GM18502 (cell line): ENCODE results near the gene BEAN1.
A peak's percentile ranks its signal among the peaks of the same experiment; 100 is the strongest.

ENCODE experiments used
- ATAC-seq: cut with Tn5 transposase; IDR thresholded peaks from one replicate; pipeline ENCODE4 v1.9.1; 2021; ENCODE audit warnings: mild to moderate bottlenecking; ENCODE audit not compliant: unreplicated experiment, poor library complexity

BEAN1 gene

DNA sequence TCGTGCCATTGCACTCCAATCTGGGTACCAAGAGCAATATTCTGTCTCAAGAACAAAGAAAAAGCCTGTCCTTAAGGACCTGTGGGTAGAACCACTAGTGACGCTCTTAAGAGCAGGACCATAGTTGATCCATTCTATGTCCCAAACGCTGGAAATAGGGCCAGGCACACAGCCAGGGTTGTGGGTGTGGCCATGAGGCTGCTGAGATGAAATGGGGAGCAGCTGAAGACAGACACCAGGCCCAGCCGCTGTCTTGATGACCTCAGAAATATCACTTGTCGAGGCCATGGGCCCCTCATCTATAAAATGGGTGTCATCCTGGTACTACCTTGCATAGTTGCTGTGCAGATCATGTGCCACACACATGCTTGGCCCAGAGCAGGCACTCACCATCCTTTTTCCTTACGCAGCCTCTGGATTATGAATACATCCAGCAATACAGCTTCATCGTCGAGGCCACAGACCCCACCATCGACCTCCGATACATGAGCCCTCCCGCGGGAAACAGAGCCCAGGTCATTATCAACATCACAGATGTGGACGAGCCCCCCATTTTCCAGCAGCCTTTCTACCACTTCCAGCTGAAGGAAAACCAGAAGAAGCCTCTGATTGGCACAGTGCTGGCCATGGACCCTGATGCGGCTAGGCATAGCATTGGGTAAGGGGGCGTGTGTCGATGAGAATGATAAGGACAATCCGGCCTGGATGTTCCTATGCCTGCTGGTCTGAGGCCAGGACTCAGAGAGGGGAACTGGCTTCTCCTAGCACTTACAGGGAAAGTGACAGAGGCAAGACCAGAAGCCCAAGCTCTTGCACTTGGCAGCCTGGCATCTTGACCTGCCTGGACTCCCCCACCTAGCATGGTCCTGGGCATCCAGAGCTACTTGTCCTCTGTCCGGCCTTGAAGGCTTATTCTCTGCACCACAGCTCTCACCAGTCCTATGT, 35.1 kb upstream of the BEAN1 start:
- ATAC-seq = no peak

DNA sequence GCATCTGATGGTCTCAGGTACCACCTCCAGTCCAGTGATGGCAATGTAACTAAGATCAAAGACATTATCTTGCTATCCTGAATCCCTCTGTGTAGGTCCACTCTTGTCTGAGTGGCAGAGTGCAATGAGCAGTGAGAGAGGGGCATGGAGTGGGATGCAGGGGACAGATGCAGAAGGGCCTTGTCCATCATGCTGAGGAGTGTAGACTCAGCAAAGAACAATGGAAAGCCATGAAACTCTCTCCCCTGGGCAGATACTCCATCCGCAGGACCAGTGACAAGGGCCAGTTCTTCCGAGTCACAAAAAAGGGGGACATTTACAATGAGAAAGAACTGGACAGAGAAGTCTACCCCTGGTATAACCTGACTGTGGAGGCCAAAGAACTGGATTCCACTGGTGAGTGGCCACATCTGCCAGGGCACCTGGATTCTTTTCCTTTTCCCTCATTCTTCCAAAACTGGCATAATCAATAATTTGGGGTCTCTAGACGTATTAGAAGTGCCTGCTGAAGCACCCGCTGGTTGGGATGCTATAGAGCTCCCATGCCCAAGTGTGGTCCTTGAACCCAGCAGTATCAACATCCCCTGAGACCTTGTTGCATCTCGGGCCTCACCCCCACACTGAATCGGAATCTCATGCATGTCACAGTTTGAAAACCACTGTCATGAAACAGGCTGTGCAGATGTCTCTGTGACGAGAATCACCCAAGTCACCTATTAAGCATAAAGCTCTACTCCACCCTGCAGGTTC, 31.1 kb upstream of the BEAN1 start:
- ATAC-seq = no peak

- ATAC-seq = no peak
Measured at GRCh38 chr16:66397736-66398433, 29.2 kb upstream of the BEAN1 start.

DNA sequence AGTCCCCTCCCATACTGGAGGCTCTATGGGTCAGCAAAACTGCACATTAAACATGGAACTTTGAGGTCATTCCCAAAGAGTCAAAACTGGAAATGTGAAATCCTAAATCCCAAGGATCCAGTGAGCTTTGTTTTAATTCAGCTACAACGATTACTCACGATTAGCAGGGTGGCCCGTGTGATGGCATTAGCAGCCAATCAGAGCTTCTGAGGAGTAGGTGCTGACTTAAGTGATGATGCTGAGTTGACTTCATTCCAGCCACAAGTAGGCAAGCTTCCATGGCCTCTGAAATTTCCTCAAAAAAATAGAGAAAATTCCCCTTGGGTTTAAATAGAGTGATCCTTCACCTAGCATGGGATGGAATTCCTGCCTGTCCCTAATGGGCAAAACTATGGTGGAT, 28.1 kb upstream of the BEAN1 start:
- ATAC-seq = no peak

DNA sequence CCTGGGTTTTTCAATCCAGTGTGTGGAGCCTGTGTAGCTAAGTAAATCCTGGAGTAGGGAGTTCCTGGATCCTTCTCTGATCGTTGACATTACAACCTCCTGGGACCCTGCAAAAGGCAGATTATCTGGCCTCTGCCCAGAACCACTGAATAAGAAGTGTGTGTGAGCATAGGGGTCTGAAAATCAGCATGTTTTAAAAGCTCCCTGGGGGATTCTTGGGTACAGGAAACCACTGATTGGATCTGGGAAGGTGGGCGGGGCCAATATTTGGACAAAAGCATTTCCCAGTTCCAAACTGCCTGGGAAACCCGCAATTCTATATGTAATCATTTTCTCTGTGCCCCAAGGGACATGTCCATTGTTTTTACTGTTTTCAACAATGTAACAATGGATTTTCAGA, 27.2 kb upstream of the BEAN1 start:
- no peak for ATAC-seq

DNA sequence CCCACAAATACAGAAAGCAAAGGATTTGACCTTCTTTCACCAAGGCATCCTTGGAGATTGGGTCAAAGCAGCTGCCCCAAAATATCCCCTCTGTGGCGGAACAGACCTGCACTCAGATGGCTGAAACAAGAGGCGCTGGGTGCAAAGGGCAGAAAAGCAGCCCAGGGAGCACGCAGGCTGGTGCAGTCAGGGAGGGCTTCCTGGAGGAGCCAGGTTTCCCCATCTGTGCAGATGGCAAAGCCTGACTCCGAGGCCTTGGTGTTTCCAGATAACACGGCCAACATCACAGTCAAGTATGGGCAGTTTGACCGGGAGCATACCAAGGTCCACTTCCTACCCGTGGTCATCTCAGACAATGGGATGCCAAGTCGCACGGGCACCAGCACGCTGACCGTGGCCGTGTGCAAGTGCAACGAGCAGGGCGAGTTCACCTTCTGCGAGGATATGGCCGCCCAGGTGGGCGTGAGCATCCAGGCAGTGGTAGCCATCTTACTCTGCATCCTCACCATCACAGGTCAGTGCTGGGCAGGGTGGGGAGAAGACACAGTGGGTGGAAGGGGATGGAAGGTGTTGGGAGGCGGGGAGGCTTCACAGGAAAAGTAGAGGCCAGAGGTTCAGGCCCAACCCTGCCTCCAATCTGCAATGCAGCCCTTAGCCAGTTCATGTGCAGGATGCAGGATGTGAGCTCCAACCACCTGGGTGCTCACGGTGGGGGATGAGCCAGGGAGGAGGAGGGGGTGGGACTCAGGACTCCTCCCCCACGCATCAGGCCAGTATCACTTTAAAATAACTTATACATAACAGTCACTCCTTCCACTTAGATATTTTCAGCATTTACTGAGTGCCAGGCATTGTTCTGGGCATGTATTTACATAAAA, 26.4 kb upstream of the BEAN1 start:
- ATAC-seq = no peak

DNA sequence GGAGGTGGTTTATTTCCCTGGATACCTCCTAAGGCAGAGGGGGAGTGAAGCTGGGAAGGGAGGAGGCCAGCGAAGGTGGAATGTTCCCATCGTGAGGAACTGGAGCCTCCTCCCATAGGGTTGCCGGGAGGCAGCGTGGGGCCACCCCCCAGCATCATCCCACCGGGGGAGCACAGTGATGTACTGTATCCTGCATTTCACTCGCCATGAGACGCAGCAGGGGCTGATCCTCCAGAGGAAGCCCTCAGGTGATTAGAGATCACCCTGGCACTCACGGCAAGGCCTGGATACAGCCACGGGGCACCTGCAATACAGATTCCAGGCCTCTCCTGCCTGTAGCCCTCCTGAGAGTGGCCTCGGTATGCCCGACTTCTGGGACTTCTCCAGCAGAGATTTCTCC, 25.5 kb upstream of the BEAN1 start:
- ATAC-seq = no peak

DNA sequence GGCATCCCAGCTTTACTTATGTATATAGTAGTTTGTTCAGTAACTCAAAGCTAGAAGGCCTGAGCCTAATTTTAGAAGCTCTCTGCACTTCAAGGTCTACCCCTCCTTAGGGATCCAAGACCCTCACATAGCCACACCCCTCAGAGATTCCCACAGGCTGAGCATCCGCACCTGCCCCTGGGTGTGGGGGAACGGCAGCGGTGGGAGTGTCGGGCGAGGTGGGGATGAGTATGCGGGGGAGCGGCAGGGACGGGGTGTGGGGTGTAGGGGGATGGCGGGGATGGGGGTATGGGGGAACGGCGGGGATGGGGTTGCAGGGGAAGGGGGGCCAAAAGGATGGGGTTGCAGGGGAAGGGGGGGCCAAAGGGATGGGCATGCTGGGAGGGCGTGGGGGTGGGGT, 24.9 kb upstream of the BEAN1 start:
- no peak for ATAC-seq

DNA sequence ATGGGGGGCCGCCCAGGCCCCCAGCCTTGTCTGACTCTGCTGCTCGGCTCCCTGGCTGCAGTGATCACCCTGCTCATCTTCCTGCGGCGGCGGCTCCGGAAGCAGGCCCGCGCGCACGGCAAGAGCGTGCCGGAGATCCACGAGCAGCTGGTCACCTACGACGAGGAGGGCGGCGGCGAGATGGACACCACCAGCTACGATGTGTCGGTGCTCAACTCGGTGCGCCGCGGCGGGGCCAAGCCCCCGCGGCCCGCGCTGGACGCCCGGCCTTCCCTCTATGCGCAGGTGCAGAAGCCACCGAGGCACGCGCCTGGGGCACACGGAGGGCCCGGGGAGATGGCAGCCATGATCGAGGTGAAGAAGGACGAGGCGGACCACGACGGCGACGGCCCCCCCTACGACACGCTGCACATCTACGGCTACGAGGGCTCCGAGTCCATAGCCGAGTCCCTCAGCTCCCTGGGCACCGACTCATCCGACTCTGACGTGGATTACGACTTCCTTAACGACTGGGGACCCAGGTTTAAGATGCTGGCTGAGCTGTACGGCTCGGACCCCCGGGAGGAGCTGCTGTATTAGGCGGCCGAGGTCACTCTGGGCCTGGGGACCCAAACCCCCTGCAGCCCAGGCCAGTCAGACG, 24.4 kb upstream of the BEAN1 start:
- no peak for ATAC-seq

DNA sequence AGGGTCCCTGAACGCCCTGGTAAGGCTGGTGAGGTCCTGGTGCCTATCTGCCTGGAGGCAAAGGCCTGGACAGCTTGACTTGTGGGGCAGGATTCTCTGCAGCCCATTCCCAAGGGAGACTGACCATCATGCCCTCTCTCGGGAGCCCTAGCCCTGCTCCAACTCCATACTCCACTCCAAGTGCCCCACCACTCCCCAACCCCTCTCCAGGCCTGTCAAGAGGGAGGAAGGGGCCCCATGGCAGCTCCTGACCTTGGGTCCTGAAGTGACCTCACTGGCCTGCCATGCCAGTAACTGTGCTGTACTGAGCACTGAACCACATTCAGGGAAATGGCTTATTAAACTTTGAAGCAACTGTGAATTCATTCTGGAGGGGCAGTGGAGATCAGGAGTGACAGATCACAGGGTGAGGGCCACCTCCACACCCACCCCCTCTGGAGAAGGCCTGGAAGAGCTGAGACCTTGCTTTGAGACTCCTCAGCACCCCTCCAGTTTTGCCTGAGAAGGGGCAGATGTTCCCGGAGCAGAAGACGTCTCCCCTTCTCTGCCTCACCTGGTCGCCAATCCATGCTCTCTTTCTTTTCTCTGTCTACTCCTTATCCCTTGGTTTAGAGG, 23.5 kb upstream of the BEAN1 start:
- no peak for ATAC-seq

- no peak for ATAC-seq
Measured at GRCh38 chr16:66405057-66405783, 21.9 kb upstream of the BEAN1 start.

DNA sequence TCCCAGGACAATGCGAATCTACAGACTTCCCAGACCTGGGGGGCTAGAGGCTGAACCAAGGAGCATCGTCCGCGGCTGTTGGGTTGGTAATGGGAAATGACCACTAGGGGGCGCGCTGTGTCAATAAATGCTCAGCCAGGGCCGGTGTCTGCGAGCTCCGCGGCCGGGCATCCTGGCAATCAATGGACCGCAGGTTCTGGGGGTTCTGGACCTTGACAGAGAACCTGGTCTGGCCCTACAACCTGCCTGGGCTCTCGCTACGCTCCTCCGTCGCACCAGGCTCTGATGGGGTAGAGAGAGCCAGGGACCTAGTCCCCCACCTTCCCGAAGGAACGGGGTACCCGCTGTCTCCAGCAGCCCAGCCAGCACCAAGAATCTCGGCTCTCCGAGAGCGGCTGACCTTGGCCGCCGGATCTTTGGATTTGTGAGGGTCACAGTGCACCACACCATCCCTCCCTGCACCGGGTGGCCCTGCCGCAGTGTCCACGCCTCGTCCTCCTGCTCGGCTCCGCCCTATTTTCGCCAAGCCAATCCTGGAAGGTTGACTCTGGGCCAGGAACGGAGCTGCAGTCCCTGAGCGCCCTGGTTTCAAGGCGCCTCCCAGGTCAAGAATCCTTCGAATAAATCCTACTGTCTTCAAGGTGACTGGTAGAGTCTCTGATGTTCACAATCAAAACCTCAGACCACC, 20.4 kb upstream of the BEAN1 start:
- peak; percentile 85 for ATAC-seq

- no peak for ATAC-seq
Measured at GRCh38 chr16:66408163-66409048, 18.7 kb upstream of the BEAN1 start.

DNA sequence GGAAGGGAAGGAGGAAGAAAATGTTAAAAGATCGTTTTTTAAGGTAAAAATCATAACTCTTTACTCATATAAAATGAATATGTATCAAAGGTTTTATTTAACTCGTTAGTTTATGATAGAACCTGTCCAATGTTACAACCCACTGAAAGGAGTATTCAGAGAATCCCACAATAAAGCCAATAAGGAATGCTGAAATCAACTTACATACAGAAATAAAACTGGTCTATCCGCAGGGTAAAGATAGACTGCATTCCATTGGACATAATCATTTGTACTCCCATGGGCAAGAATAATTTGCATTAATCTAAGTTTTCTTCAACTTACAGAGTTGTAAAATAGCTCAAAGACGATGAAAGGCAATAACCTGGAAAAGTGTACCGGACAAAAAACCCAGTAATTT, 17.9 kb upstream of the BEAN1 start:
- ATAC-seq = no peak

DNA sequence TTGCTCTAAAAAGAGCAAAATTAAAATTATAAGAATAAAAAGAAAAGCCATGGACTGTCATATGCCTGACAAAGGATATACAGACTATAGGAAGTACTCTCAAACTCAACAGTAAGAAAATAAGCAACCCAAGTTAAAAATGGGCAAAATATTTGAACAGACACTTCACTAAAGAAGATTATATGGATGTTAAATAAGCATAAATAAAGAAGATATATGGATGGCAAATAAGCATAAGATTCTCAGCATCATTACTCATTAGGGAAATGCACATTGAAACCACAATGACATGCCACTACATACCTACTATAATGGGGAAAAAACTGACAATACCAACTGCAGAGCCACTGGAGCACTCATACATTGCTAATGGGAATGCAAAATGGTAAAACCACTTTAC, 14.9 kb upstream of the BEAN1 start:
- no peak for ATAC-seq

- no peak for ATAC-seq
Measured at GRCh38 chr16:66414891-66415290, 12.2 kb upstream of the BEAN1 start.

GRCh38 chr16:66416136-66416535, 11.0 kb upstream of the BEAN1 start:
- ATAC-seq = no peak
